Measurements from ENCODE around the gene MEGF8.

The MEGF8 gene

GRCh38 chr19:42357290-42357689 is 31.9 kb downstream of the MEGF8 start:
- no peak for DNase-seq

DNA sequence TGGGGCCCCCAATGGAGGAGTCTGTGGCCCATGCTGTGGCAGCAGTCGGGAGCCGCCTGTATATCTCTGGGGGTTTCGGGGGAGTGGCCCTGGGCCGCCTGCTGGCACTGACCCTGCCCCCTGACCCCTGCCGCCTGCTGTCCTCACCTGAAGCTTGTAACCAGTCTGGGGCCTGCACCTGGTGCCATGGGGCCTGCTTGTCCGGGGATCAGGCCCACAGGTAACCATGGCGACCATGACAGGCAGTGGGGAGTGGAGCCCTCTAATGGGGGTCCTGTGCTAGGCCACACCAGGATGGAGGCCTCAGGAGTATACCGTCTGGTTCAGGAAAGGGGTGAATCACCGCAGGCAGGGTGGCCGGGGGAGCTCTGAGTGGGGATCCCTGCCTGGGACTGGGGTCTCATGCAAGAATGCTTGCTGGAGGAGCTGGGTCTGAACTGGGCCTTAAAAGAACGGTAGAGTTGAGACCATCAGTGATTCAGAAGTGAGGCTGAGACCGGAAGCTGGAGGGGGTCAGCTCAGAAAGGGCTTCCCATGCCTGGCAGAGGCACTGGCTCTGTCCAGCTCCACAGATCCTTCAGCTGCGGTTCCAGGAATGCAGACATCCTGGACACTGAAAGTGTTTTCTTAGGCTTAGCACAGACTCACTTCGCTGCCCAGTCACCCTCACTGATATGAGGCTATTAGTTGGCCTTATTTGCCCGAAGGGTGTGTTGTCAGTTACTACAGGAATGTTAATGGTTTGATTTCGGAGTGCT is 35.5 kb downstream of the MEGF8 start:
- no peak for DNase-seq

GRCh38 chr19:42361545-42361910 is 36.1 kb downstream of the MEGF8 start:
- no peak for DNase-seq

DNA sequence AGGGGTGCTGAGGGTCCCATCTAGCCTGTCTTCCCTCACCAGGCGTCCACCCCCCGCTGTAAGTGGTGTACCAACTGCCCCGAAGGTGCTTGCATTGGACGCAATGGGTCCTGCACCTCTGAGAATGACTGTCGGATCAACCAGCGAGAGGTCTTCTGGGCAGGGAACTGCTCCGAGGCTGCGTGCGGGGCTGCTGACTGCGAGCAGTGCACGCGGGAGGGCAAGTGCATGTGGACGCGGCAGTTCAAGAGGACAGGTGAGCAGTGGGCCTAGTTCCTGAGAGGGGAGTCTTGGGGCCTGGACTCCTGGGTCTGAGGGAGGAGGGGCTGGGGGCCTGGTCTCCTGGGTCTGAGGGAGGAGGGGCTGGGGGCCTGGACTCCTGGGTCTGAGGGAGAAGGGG is 36.9 kb downstream of the MEGF8 start:
- DNase-seq: no peak

GRCh38 chr19:42362891-42363440 is 37.5 kb downstream of the MEGF8 start:
- no peak for DNase-seq

- DNase-seq: no peak
Measured at GRCh38 chr19:42363614-42364346, 38.3 kb downstream of the MEGF8 start.

- no peak for DNase-seq
Measured at GRCh38 chr19:42366673-42367072, 41.2 kb downstream of the MEGF8 start.

GRCh38 chr19:42367929-42368328 is 42.5 kb downstream of the MEGF8 start:
- no peak for DNase-seq

GRCh38 chr19:42368360-42368759 is 42.9 kb downstream of the MEGF8 start:
- no peak for DNase-seq

DNA sequence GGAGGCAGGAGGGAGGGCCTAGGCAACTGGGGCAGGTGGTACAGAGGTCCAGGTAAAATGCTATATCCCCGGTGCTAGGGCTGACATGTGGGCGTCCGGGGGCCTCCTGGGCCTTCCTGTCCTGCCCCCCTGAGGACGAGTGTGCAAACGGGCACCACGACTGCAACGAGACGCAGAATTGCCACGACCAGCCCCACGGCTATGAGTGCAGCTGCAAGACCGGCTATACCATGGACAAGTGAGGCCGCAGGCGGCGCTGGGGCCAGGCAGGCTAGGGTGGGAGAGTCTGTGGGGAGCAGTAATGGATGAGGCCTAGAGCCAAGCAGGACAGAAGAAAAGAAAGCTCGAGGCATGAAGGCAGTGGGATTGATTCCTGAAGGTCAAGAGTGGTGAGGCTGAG is 43.3 kb downstream of the MEGF8 start:
- no peak for DNase-seq

DNA sequence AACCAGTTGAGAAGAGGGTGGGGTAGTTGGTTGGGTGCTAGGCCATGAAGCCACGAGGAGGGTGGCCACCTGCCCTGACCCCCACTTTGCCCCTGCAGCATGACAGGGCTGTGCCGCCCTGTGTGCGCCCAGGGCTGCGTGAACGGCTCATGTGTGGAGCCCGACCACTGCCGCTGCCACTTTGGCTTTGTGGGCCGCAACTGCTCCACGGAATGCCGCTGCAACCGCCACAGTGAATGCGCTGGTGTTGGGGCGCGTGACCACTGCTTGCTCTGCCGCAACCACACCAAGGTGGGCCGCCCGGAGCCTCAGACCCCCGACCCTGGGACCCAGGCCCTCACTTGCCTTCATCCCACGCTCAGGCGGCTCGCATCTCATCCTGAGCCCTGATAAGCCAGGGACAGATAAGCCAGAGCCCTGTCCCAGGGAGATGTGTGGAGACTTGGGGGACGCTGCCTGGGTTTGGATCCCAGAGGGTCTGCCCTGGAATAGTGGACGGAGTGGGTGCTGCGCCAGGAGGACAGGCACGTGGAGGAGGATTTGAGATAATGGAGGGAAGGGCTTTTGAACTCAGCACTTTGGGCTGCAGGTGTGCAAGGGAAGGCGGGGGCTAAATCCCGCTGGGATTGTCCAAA is 44.1 kb downstream of the MEGF8 start:
- DNase-seq: no peak

- no peak for DNase-seq
Measured at GRCh38 chr19:42370068-42370520, 44.7 kb downstream of the MEGF8 start.

DNA sequence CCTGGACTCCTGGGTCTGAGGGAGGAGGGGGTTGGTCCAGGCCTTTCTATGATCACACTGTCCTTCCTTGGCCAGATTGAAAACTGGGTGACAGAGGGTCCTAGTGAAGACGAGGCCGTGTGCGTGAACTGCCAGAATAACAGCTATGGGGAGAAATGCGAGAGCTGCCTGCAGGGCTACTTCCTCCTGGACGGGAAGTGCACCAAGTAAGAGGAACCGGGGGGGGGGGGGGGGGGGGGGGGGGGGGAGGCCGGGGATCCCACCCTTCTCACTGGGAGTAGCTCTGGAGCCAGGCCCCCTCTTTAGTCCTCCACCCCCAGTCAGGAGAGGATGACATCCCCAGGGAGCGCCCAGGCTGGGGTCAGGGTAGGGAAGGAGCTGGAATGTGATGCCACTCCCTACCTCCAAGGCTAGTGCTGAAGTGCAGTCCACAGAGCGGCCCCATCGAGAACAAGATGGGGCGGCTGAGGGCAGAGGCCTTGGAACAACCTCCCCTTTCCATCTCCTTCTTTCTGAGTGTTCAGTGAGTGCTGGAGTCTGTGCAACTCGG is 45.3 kb downstream of the MEGF8 start:
- DNase-seq: no peak

- no peak for DNase-seq
Measured at GRCh38 chr19:42374826-42375376, 49.5 kb downstream of the MEGF8 start.

DNA sequence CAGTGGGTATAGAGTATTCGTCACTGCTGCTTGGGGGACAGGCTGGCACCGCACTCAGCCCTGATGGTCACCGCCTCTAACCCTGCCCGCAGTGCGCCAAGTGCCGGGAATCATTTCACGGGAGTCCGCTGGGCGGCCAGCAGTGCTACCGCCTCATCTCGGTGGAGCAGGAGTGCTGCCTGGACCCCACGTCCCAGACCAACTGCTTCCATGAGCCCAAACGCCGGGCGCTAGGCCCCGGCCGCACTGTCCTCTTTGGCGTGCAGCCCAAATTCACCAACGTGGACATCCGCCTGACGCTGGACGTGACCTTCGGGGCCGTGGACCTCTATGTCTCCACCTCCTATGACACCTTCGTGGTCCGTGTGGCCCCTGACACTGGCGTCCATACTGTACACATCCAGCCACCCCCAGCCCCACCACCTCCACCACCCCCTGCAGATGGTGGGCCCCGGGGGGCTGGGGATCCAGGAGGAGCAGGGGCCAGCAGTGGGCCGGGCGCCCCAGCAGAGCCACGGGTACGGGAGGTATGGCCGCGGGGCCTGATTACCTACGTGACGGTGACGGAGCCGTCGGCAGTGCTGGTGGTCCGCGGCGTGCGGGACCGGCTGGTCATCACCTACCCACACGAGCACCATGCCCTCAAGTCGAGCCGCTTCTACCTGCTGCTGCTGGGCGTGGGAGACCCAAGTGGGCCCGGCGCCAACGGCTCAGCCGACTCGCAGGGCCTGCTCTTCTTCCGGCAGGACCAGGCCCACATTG is 50.2 kb downstream of the MEGF8 start:
- no peak for DNase-seq

DNA sequence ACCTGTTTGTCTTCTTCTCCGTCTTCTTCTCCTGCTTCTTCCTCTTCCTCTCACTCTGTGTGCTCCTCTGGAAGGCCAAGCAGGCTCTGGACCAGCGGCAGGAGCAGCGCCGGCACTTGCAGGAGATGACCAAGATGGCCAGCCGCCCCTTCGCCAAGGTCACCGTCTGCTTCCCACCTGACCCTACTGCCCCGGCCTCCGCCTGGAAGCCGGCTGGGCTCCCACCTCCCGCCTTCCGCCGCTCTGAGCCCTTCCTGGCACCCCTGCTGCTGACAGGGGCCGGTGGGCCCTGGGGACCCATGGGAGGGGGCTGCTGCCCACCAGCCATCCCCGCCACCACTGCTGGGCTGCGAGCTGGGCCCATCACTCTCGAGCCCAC is 50.7 kb downstream of the MEGF8 start:
- DNase-seq: no peak

DNA sequence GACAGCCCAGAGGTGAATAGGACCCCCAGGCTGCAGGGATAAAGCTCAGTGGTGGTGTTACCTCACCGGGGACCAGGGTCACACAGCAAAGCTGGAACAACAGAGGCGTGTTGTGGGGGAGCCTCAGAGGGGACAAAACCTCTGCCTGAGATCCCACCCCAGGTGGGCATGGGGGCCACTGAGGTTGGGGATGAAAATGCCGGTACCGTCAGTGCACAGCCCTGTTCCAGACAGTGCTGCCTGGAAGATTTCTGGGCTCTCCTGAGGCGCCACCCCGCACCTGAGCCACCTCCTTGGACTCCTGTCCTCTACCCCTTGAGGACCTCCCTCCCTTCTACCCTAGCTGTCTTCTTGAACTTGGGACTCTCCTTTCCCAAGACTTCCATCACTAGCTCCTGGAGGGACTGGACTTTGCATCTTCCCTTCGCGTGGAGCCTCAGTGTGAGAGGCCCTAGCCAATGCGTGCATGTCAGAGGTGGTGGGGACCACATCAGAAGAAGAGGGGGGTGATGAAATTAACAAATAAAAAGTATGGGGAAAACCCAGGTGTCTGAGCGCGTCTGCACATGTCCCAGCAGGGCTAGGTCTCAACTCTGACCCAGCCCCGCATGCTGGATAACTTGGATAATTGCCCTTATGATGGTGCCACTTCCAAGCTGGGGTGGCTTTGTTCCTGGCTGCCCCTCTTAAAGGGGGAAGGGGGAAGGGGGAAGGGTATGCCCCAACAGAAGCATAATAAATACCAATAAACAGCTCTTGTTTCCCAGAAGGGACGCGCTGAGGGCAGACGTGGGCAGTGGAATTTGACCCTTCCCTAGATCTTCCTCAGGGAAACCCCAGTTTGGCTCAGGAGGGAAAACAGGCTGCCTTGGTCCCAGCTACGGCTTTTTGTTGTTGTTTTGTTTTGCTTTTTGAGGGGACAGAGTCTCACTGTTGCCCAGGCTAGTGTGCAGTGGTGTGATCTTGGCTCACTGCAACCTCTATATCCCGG is 53.1 kb downstream of the MEGF8 start:
- no peak for DNase-seq

GRCh38 chr19:42380155-42380554 is 54.7 kb downstream of the MEGF8 start:
- no peak for DNase-seq

DNA sequence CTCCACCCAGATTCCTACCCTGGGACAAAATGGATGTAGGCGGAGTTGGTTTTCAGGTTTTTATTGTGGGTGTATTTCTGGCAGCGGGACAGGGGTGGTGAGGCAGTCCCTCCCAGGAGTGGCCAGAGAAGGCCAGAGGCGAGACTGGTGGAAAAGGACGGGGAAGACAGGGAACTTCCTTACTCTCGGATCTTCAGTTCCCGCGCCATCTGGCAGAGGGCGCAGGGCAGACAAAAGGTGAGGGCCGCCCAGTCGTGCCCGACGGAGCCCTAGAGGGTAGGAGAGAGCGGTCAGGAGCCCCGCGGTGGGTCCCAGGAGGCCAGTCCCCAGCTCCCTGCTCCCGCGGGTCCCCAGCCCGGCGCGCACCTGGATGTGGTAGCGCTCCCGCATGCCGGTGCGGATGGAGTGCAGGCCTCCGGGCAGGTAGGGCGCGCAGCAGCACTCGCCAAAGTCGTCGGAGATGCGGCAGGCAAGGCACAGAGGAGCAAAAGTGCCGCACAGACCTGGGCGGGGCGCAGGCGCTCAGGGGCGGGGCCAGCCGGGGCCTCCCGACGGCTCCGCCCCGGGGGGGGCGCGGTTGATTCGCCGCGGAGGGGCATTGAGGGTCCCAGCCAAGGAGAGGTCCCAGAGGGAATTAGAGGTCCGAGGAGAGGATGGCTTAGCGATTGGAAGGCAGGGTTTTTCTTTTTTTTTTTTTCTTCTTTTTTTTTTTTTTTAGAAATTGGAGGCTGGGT is 61.7 kb downstream of the MEGF8 start:
- peak; percentile 74 for DNase-seq

GRCh38 chr19:42388851-42389489 is 63.5 kb downstream of the MEGF8 start:
- DNase-seq: no peak

Data from activated naive CD4-positive, alpha-beta T cell treated with anti-CD3 and anti-CD28 coated beads, Interleukin-2, amount 50 U/mL, for 16 hours (primary cell).